NOMO-1 treated with DMSO at 0.1 percent for 48 hours (cell line): ENCODE results near the gene NUFIP1.
"Not testable (repeated sequence)": the region's sequence is repeated elsewhere in the genome, so short reads cannot be mapped to it uniquely, and the experiment has no call there.

Experiments
- DNase-seq: peaks from one replicate; lab custom pipeline; 2025; ENCODE audit not compliant: unreplicated experiment; lab: John Stamatoyannopoulos, UW

Gene NUFIP1

DNA sequence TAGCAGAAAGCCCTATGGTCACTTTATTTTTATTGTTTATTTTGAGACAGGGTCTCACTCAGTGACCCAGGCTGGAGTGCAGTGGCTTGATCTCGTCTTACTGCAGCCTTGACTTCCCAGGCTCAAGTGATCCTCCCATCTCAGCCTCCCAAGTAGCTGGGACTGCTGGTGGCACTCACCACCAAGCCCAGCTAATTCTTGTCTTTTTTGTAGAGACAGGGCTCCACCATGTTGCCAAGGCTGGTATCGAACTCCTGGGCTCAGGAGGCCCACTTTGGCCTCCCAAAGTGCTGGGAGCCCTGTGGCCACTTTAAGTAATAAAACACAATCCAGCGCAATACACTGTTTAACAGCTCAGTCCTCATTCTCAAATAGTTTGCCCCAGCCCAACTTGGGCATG, 69.3 kb downstream of the NUFIP1 start:
- DNase-seq, result no peak

- no peak for DNase-seq
Observed at GRCh38 chr13:44919104-44919804, 70.0 kb downstream of the NUFIP1 start.

DNA sequence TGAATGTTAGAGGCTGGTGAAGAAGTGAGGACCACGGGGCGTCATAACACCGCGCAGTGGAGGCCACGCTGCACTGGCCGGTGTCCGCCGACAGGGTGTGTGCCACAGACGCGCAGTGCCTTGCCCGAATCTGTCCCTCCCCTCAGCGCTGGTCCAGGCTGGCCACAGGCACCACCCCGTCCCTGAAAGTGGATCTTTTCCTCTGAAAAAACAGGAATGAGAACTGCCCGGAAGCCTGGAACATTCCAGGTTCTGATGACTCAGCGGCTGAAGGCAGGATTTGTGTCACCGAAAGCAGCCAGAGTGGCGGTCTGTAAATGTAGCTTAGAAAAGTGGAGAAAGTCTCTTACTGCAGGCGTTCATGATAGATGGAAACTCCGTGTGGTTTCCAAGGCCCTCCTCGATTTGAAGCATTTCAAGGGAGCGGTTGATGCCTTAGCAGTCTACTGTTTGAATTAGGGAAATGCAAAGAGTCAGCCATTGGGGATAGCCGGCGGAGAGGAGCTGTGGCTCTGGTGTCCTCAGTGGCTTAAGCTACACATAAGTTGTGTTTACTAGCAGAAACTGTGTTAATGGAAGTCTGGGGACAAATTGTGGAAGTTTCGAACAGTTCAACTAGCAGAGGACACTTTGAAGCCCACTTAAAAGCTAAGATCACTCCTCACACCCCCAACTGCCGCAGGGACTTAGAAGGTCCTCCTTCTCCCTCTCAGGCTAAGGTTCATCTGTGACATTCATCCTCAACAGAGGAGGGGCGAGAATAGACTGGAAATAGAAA, 70.8 kb downstream of the NUFIP1 start:
- peak; percentile 93 for DNase-seq

GRCh38 chr13:44917589-44918325, 71.5 kb downstream of the NUFIP1 start:
- peak; percentile 97 for DNase-seq

GRCh38 chr13:44912278-44913016, 76.8 kb downstream of the NUFIP1 start:
- no peak for DNase-seq

DNA sequence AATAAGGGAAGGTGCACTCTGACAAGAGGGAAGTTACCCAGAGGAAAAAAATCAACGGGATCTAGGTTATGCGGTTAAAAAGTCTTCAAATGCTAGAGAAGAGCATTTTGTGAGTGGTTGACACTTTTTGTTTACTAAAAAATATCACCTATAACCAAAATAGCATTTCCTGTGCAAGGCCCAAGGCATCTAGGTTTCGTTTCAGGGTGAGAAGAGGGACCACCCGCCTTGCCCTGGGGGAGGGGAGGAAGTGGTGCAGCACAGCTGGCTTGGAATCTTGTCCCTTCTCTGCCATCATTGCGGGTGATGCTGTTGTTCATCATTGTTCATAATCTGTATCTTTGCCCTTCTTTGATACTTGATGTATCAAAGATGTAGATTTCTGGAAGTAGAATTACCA, 80.6 kb downstream of the NUFIP1 start:
- no peak for DNase-seq

GRCh38 chr13:44908266-44908665, 81.0 kb downstream of the NUFIP1 start:
- no peak for DNase-seq

DNA sequence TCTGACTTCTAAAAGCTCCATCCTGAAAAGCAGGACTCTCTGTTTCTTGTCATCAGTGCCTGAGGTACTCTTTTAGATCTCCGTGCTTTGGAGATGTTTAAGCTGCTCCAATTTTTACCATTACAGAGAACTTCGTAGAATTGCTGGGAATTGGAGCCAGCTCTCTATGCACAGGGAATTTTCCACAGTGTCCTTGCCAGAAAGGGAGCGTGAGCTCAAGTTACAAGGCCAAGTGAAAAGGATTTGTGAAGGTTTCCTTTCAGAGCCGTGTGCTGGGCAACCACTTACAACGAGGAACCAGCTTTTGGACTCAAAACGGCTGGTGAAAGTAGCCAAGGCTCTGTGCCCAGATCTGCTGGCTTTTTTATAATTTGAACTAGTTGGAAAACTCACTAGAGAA, 82.6 kb downstream of the NUFIP1 start:
- DNase-seq, result no peak

GRCh38 chr13:44906230-44906629, 83.0 kb downstream of the NUFIP1 start:
- DNase-seq, result no peak

- DNase-seq, result no peak
Observed at GRCh38 chr13:44905556-44905955, 83.7 kb downstream of the NUFIP1 start.

- no peak for DNase-seq
Observed at GRCh38 chr13:44904967-44905366, 84.3 kb downstream of the NUFIP1 start.

DNA sequence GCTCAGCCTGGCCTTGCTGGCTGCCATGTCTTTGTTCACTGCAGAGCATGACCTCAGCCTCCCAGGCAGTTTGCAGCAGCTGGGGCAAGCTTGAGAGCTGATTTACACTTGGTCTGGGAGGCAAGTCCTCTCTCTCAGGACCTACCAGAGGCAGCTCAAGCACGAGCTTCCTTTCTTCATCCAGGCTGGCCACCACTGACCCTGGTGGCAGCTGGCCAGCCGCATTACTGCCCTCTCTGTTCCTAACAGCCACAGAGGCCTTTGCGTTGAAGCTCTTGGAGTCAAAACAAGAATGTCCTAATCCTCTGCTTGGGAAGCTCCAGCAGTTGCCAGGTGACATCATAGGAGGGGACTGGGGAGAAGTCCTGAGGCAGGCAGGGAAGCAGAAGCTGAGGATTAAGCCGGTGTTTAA, 85.7 kb downstream of the NUFIP1 start:
- no peak for DNase-seq

GRCh38 chr13:44902738-44903137, 86.5 kb downstream of the NUFIP1 start:
- no peak for DNase-seq

DNA sequence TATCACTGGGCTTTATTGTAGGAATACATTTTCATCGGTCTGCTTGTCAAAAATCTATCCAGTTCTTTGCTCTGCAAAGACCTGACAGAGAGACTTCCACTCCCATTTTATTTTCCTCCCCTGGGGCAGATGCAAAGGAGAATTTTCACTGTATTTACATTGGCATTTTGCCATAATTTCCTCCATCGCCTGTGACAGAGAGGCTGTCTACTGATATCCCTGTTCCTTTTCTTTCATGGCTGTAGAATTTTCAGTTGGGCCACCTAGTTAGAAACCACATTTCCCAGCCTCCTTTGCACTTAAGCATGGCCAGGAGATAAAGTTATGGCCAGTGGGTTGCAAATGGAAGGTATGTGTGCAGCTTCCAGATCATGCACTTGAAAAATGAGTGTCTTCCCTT, 89.3 kb downstream of the NUFIP1 start:
- no peak for DNase-seq

GRCh38 chr13:44898308-44898707, 91.0 kb downstream of the NUFIP1 start:
- not testable (repeated sequence) for DNase-seq

DNA sequence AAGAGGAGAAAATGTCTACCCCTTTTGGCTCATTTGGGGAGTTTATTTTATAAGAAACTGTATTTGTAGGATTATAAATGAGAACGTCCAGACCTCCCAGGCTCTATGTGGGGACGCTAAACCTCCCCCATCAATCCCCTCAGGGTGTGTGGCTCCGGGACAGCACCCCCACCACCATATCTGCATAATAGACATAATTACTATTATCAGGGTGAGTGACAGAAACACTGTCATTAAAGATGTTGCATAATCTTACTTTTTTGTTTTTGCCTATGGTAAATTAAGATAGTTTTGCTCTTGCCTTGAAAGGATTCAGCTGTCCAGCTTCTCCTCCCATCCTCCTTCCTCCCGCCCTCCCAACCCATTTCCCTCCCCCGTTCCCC, 93.3 kb downstream of the NUFIP1 start:
- no peak for DNase-seq

DNA sequence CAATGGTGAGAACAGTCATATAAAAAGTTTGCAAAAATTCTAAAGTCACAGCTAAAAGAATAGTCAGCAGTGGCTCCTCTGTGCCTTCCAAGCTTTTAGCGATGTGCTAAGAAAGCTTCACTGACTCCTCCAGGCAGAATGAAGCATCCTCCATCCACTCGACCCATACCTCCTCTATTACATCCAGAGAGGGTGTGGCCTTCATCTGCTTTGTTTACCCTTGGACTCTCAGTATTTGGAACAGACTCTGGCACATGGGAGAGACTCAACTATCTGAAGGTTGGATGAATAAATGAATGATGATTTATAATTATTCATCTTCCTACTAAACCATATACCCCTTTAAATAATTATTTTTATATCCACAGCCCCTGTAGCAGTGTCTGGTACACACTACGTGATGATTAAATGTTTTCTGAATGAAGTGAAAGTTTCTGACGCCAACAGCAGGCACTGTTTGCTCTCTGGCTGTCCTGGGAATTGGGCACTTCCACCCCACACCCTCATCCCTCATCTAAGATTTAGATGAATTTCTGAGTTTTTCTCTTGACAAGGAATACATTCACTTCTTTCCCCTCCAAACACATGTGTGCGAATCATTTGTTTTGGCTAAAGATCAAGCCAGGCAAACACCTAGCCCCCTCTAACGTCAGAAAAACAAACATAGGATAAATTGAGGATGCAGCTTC, 93.9 kb downstream of the NUFIP1 start:
- no peak for DNase-seq

- no peak for DNase-seq
Observed at GRCh38 chr13:44894001-44894770, 95.1 kb downstream of the NUFIP1 start.
